ENCODE measurements around the gene PARD3. TPM values are rescaled to one million over a fixed set of nuclear protein-coding genes. Genes with fewer than 3 reads are reported as not detected.

Gene PARD3
- total and polyA plus RNA-seq, 2 donors (not counting 3 experiments of a cell fraction or from before 2014, with no cell fraction given): 7.3 to 24.1 TPM

GRCh38 chr10:34347131-34347530, 468.0 kb downstream of the PARD3 start:
- Histone ChIP-seq H3K79me2 (ENCODE audit: control insufficient read depth, insufficient read depth, low read length) (no peaks in the 10 kb centered on the region), H2AFZ (ENCODE audit: low read depth, low read length) (no peak overlapping the region), H3K27ac (ENCODE audit: insufficient read depth, low read depth, low read length) (no peak overlapping the region), H3K4me3 (replicated peaks in 1 of 3; ENCODE audit: insufficient read depth in 1 of 3, low read depth in 1 of 3, low read length in 3 of 3) (no peak overlapping the region), H3K4me1 (ENCODE audit: control insufficient read depth, extremely low read depth, insufficient read depth, low read length) (peaks cover 24% of the 10 kb centered on the region), H3K27me3 (ENCODE audit: control insufficient read depth in 2 of 2, insufficient read depth in 2 of 2, low read length in 2 of 2) (no peaks in the 10 kb centered on the region), H3K36me3 (ENCODE audit: control insufficient read depth in 2 of 2, extremely low read depth in 1 of 2, insufficient read depth in 2 of 2, low read length in 2 of 2) (no peaks in the 10 kb centered on the region), H3K9me1 (replicated peaks; ENCODE audit: control insufficient read depth, extremely low read depth, insufficient read depth, low read length) (no peaks in the 10 kb centered on the region), H3K9me3 (replicated peaks; ENCODE audit: control insufficient read depth, insufficient read depth, low read length) (no peaks in the 10 kb centered on the region), H3K4me2 (ENCODE audit: insufficient read depth, low read length) (no peak overlapping the region), H4K20me1 (replicated peaks; ENCODE audit: control insufficient read depth, extremely low read depth, insufficient read depth, low read length) (no peaks in the 10 kb centered on the region), H3K9ac (replicated peaks; ENCODE audit: extremely low read depth, insufficient read depth, low read length) (no peak overlapping the region)
- ChIA-PET POLR2A (no interaction called here), CTCF (interaction anchor here (0.7 to 1.2 kb wide), 3 partner anchors 10 to 12 kb away, joined by 3 read pairs; no protein-coding TSS in a partner anchor)
- intact Hi-C loops (cut with micrococcal nuclease): no loop called here
- no TSS peak for BruUV-seq (replicated peaks)
- TF ChIP-seq CTCF (IDR thresholded peaks at IDR 0.05; ENCODE audit: extremely low read depth in 1 of 2, insufficient read depth in 1 of 2, low read depth in 1 of 2, low read length in 2 of 2) (no peak), JUN (IDR thresholded peaks at IDR 0.05; ENCODE audit: borderline replicate concordance, insufficient read depth, insufficient read length, low read depth) (no peak), POLR2A (IDR thresholded peaks at IDR 0.05; ENCODE audit: low read depth, low read length) (no peak), MAX (IDR thresholded peaks at IDR 0.05; ENCODE audit: insufficient read depth, insufficient read length) (no peak), EZH2 (IDR thresholded peaks at IDR 0.05; ENCODE audit: borderline replicate concordance, low read depth, low read length, severe bottlenecking) (no peak)
- DNase-seq (ENCODE audit: low read depth, low spot score) (no peak), FAIRE-seq (no peak)
- dilution Hi-C loops (cut with MboI; ENCODE audit: extremely low pct_ligation_motif_present, low sequenced_read_pairs): no loop called here

GRCh38 chr10:34346516-34347100, 468.5 kb downstream of the PARD3 start:
- Histone ChIP-seq H3K27me3 (ENCODE audit: control insufficient read depth in 2 of 2, insufficient read depth in 2 of 2, low read length in 2 of 2) (no peaks in the 10 kb centered on the region), H3K4me3 (replicated peaks in 1 of 3; ENCODE audit: insufficient read depth in 1 of 3, low read depth in 1 of 3, low read length in 3 of 3) (no peak overlapping the region), H2AFZ (ENCODE audit: low read depth, low read length) (no peak overlapping the region), H3K9me1 (replicated peaks; ENCODE audit: control insufficient read depth, extremely low read depth, insufficient read depth, low read length) (no peaks in the 10 kb centered on the region), H3K9ac (replicated peaks; ENCODE audit: extremely low read depth, insufficient read depth, low read length) (no peak overlapping the region), H4K20me1 (replicated peaks; ENCODE audit: control insufficient read depth, extremely low read depth, insufficient read depth, low read length) (no peaks in the 10 kb centered on the region), H3K27ac (ENCODE audit: insufficient read depth, low read depth, low read length) (no peak overlapping the region), H3K36me3 (ENCODE audit: control insufficient read depth in 2 of 2, extremely low read depth in 1 of 2, insufficient read depth in 2 of 2, low read length in 2 of 2) (no peaks in the 10 kb centered on the region), H3K4me1 (ENCODE audit: control insufficient read depth, extremely low read depth, insufficient read depth, low read length) (peaks cover 24% of the 10 kb centered on the region), H3K9me3 (replicated peaks; ENCODE audit: control insufficient read depth, insufficient read depth, low read length) (no peaks in the 10 kb centered on the region), H3K79me2 (ENCODE audit: control insufficient read depth, insufficient read depth, low read length) (no peaks in the 10 kb centered on the region), H3K4me2 (ENCODE audit: insufficient read depth, low read length) (no peak overlapping the region)
- POLR2A ChIA-PET: no interaction called here
- TF ChIP-seq EZH2 (IDR thresholded peaks at IDR 0.05; ENCODE audit: borderline replicate concordance, low read depth, low read length, severe bottlenecking): no peak
- no peak for TF ChIP-seq CTCF (IDR thresholded peaks at IDR 0.05; ENCODE audit: extremely low read depth in 1 of 2, insufficient read depth in 1 of 2, low read depth in 1 of 2, low read length in 2 of 2)
- no peak for TF ChIP-seq MAX (IDR thresholded peaks at IDR 0.05; ENCODE audit: insufficient read depth, insufficient read length)
- TF ChIP-seq MYC (IDR thresholded peaks at IDR 0.05; ENCODE audit: low read depth, low read length): no peak
- no peak for TF ChIP-seq POLR2A (IDR thresholded peaks at IDR 0.05; ENCODE audit: low read depth, low read length)
- TF ChIP-seq FOS (IDR thresholded peaks at IDR 0.05; ENCODE audit: borderline replicate concordance, insufficient read depth, low read length): no peak
- no peak for TF ChIP-seq GATA2 (IDR thresholded peaks at IDR 0.05; ENCODE audit: insufficient read depth, insufficient read length, low read depth, low read length)
- no peak for TF ChIP-seq POLR2AphosphoS5 (IDR thresholded peaks at IDR 0.05; ENCODE audit: insufficient read depth, low read depth, low read length)
- no peak for TF ChIP-seq JUN (IDR thresholded peaks at IDR 0.05; ENCODE audit: borderline replicate concordance, insufficient read depth, insufficient read length, low read depth)
- DNase-seq (ENCODE audit: low read depth, low spot score): no peak
- BruUV-seq (replicated peaks): no TSS peak
- intact Hi-C loops (cut with micrococcal nuclease) (no loop called here), dilution Hi-C loops (cut with MboI; ENCODE audit: extremely low pct_ligation_motif_present, low sequenced_read_pairs) (no loop called here)
- CTCF ChIA-PET: interaction anchor here (0.7 to 1.2 kb wide), 2 partner anchors 10 to 11 kb away, joined by 3 read pairs; no protein-coding TSS in a partner anchor
- no peak for FAIRE-seq
